Globus pallidus (tissue), 1 donor: ENCODE results near the gene TSPAN6.

ENCODE experiments used
- DNase-seq: peaks from one replicate; pipeline ENCODE4 v3.0.0-alpha.2; 2015; ENCODE audit warnings: low spot score

Gene TSPAN6

GRCh38 chrX:100584611-100585010 is 52.0 kb downstream of the TSPAN6 start, which contains the start of gene TNMD:
TSS of gene TNMD (plus strand) at chrX:100584936. CDS start at chrX:100585019, 83 bp downstream.
- DNase-seq = no peak
